Kidney (tissue), 14 donors: ENCODE results near the gene NPAS1. TPM values are rescaled to one million over a fixed set of nuclear protein-coding genes. Genes with fewer than 3 reads are reported as not detected.

Experiments used
- DNase-seq, 5 donors: peaks; one replicate each; pipeline ENCODE4 v3.0.0-alpha.2; 2013 to 2020
- FAIRE-seq: peaks from 2 replicates; lab custom pipeline; 2012; peaks lifted over from hg19 to GRCh38; lab: Jason Lieb, UNC
- H3K27ac ChIP-seq, 2 donors: one replicate each; pipeline ENCODE4 v1.7.0; 2013; ENCODE audit warnings: low read depth in 2 of 2, low read length in 2 of 2, inconsistent platforms in 1 of 2
- H3K27me3 ChIP-seq: one replicate; pipeline ENCODE4 v1.7.1; 2013; ENCODE audit warnings: low read length, inconsistent platforms; ENCODE audit not compliant: control insufficient read depth, insufficient read depth
- H3K36me3 ChIP-seq, 3 donors: one replicate each; pipeline versions ENCODE4 v1.7.0 to v1.7.1; 2013; ENCODE audit warnings: low read length in 3 of 3, control low read depth in 1 of 3, inconsistent platforms in 1 of 3; ENCODE audit not compliant: insufficient read depth in 3 of 3, control insufficient read depth in 2 of 3
- H3K4me1 ChIP-seq, 3 donors: one replicate each; pipeline versions ENCODE4 v1.7.0 to v1.7.1; 2013; ENCODE audit warnings: low read length in 3 of 3, inconsistent platforms in 1 of 3, low read depth in 1 of 3; ENCODE audit not compliant: control insufficient read depth in 2 of 3, insufficient read depth in 2 of 3
- H3K4me3 ChIP-seq, 3 donors: one replicate each; pipeline versions ENCODE4 v1.7.0 to v1.8.1; 2013; ENCODE audit warnings: low read length in 3 of 3, control low read depth in 1 of 3, inconsistent platforms in 1 of 3
- H3K9ac ChIP-seq, 3 donors: one replicate each; pipeline versions ENCODE4 v1.7.0 to v1.7.1; 2013; ENCODE audit warnings: low read length in 3 of 3, control low read depth in 1 of 3, inconsistent platforms in 1 of 3
- H3K9me3 ChIP-seq, 3 donors: one replicate each; pipeline versions ENCODE4 v1.7.0 to v1.7.1; 2013; ENCODE audit warnings: low read length in 3 of 3, control low read depth in 1 of 3, inconsistent platforms in 1 of 3; ENCODE audit not compliant: control insufficient read depth in 2 of 3, insufficient read depth in 1 of 3
- CTCF ChIP-seq: IDR thresholded peaks from 3 replicates; pipeline ENCODE4 v1.5.1; 2012; ENCODE audit warnings: mild to moderate bottlenecking, moderate library complexity, borderline replicate concordance; ENCODE audit not compliant: insufficient read depth; ENCODE audit errors: extremely low read depth
- intact Hi-C: fragments of 100-400 bp; cut with DNase I; formaldehyde crosslinking; loops from one replicate; pipeline ENCODE4 v1.11.1; 2022
- polyA plus RNA-seq: library from polyadenylated mRNA; stranded (reverse); fragments of 350-450 nt; fragmentation: Illumina TruSeq; extraction: RNeasy Lipid Tissue Mini Kit (QIAGEN cat#74804); gene quantifications from one replicate; pipeline ENCODE4 v1.2.3, GENCODE V29; 2014; ENCODE audit warnings: low read depth, low replicate concordance; ENCODE audit not compliant: insufficient read depth
- total RNA-seq: library from RNA; stranded (reverse); fragmentation: NEBNext Ultra II Directional; extraction: Animal tissue kit (Norgen Biotek cat#: 25700); gene quantifications from one replicate; pipeline ENCODE4 v1.2.1, GENCODE V29; 2021
- donor health status: control.
- donor health status: control.
- donor health status: control.
- donor health status: control.
- donor health status: control.
- donor health status: DM: yes; HTN: yes; CAD: no.
- donor health status: Normal renal cell carcinoma (clear cell type).

Gene NPAS1
- total and polyA plus RNA-seq, 2 donors from 2014 or later, result 0.38 to 1.7 TPM

DNA sequence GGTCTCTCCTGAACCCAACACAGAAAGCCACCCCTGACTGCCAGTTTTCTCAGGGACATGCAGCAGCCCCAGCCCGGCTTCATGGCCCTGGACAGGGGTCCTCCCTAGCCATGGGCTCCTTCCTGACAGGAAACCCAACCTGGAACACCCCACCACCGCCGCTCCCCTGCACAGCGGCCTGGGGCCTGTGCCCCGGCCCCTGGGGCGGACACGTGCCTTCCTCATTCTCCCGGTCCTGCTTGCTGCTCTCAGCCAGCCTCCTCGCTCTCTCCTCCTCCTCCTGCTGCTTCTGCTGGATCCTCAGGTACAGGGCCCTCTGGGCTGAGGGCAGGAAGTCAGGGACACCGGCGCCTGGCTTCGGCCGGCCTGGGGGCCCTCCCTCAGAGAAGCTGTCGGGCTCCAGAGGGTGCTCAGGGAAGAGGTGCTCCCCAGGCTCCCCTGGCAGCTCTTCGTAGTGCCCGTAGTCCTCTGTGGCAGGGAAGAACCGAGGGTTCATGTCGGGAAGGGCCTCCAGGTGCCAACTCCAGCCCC, 49.3 kb downstream of the NPAS1 start:
- TF ChIP-seq CTCF, result no peak
- intact Hi-C loops, result no loop called here
- no peak for FAIRE-seq
- Histone ChIP-seq H3K27me3 (no peaks in the 10 kb centered on the region), H3K36me3 (peaks cover 0 to 23% (median 18%) of the 10 kb centered on the region in 3 donors), H3K27ac (no peak overlapping the region), H3K4me3 (no peak overlapping the region), H3K9me3 (no peaks in the 10 kb centered on the region), H3K4me1 (no peaks in the 10 kb centered on the region), H3K9ac (no peak overlapping the region)
- no peak for DNase-seq

DNA sequence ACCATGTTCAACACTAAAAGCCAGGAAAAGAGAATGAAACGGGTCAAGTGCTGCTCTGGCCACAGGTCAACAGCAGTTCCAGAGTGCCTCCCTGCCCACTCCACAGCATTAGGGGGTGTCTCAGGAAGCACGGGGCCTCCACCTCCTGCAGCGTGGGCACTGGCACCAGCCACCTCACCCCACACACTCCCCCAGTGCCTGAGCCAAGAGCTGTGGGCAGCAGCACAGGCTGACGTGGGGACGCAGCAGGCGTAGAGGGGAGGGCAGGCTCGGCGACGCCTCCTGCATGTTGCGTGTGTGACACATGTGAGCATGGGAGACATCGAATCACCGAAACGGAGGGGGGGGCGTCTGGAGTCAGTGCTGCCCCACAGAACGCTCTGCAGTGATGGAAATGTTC, 50.2 kb downstream of the NPAS1 start:
- intact Hi-C loops, result no loop called here
- DNase-seq (no peak), FAIRE-seq (no peak)

GRCh38 chr19:47070756-47071155, 51.1 kb downstream of the NPAS1 start:
- no peak for DNase-seq
- Histone ChIP-seq H3K9me3 (no peaks in the 10 kb centered on the region), H3K9ac (no peak overlapping the region), H3K27ac (no peak overlapping the region), H3K4me3 (no peak overlapping the region), H3K36me3 (peaks cover 0 to 27% (median 21%) of the 10 kb centered on the region in 3 donors), H3K4me1 (peaks cover 0 to under 1% (median 0%) of the 10 kb centered on the region in 3 donors), H3K27me3 (no peaks in the 10 kb centered on the region)
- intact Hi-C loops, result no loop called here
- FAIRE-seq, result no peak
- TF ChIP-seq CTCF, result no peak

More for the DNA sequence above, 50.2 kb downstream of the NPAS1 start:
- H3K36me3 ChIP-seq, result peaks cover 0 to 24% (median 23%) of the 10 kb centered on the region in 3 donors
- H3K27ac ChIP-seq, result no peak overlapping the region
- no peaks in the 10 kb centered on the region for H3K4me1 ChIP-seq
- no peak overlapping the region for H3K4me3 ChIP-seq
- H3K9me3 ChIP-seq, result no peaks in the 10 kb centered on the region
- H3K27me3 ChIP-seq, result no peaks in the 10 kb centered on the region
- H3K9ac ChIP-seq, result no peak overlapping the region
- TF ChIP-seq CTCF, result no peak

- intact Hi-C loops, result no loop called here
- H3K4me3 ChIP-seq, result no peak overlapping the region
- no peak for DNase-seq
- peaks cover 0 to 27% (median 26%) of the 10 kb centered on the region in 3 donors for H3K36me3 ChIP-seq
- no peaks in the 10 kb centered on the region for H3K9me3 ChIP-seq
- no peaks in the 10 kb centered on the region for H3K27me3 ChIP-seq
- no peak overlapping the region for H3K27ac ChIP-seq
- no peak for FAIRE-seq
- H3K4me1 ChIP-seq, result peaks cover 0 to 5% (median 0%) of the 10 kb centered on the region in 3 donors
- TF ChIP-seq CTCF, result no peak
- H3K9ac ChIP-seq, result no peak overlapping the region
Measured at GRCh38 chr19:47071731-47072130, 52.1 kb downstream of the NPAS1 start.
